Cardiac fibroblast (primary cell): ENCODE results near the gene CUL9.

ENCODE experiments used
- DNase-seq, 2 donors: peaks; one replicate each; pipeline versions ENCODE4 v3.0.0 to v3.0.0-alpha.2; 2010; ENCODE audit warnings: low read depth in 2 of 2
- H3K4me3 ChIP-seq, 2 donors: replicated peaks in 1 of 2; 1 replicate in 1 of 2; 2 replicates in 1 of 2; pipeline ENCODE4 v1.5.1; 2011; ENCODE audit warnings: low read depth in 2 of 2, low read length in 2 of 2, mild to moderate bottlenecking in 2 of 2, moderate library complexity in 1 of 2
- CTCF ChIP-seq: IDR thresholded peaks from one replicate; pipeline ENCODE4 v1.5.1; 2011; ENCODE audit warnings: low read depth, mild to moderate bottlenecking, low read length, inconsistent platforms

The CUL9 gene

GRCh38 chr6:43173591-43174262 is 8.3 kb upstream of the CUL9 start:
- no peak for TF ChIP-seq CTCF
- peak in 1 of 2 donors; percentile 7 for DNase-seq
- H3K4me3 ChIP-seq, result peak overlapping the region; percentile 90

GRCh38 chr6:43174263-43175112 is 7.5 kb upstream of the CUL9 start:
- H3K4me3 ChIP-seq, result peak overlapping the region; percentile 52 to 90
- peak; percentile 99 for DNase-seq
- TF ChIP-seq CTCF, result peak; percentile 16

DNA sequence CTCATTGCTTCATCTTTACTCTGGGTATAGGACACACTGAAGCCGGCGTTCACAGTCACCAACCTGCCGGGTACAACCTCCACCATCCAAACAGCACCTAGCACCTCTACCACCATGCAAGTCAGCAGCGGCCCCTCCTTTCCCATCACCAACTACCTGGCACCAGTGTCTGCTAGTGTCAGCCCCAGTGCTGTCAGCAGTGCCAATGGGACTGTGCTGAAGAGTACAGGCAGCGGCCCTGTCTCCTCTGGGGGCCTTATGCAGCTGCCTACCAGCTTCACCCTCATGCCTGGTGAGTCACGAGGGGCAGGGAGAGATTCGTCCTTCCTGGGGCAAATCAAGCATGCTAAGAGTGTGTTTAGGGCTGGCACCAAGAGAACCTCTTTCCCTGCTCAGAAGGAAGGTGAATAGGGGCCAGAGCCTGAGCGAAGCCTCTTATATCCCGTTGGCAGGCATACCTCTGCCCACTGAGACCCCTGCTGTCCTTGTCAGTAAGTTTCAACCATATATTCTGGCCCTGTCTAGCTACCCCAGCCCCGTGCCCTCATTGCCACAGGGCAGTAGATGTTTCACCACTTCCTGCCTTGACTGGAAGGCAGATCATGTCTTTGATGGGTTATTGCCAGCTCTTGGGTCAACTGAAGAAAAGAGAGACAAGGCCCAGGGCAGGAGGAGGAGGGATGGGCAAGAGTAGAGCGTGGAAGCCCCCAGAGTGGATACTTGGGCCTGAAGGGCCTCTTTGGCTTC is 6.1 kb upstream of the CUL9 start:
- no peak overlapping the region for H3K4me3 ChIP-seq
- no peak for DNase-seq
- no peak for TF ChIP-seq CTCF

DNA sequence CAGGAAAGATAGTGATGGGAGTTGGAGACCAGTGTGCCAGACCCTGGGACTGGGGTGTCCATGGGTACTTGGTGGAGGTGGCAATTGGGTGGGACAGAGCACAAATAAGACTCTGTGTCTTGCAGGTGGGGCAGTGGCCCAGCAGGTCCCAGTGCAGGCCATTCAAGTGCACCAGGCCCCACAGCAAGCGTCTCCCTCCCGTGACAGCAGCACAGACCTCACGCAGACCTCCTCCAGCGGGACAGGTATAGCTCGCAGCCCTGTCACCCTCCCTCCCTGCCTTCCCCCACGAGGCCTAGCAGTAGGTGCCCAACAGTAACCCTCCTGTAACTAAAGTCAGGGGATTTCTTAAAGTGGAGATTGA is 5.6 kb upstream of the CUL9 start:
- H3K4me3 ChIP-seq, result no peak overlapping the region
- no peak for TF ChIP-seq CTCF
- no peak for DNase-seq

GRCh38 chr6:43178150-43178549 is 3.8 kb upstream of the CUL9 start:
- no peak overlapping the region for H3K4me3 ChIP-seq
- no peak for TF ChIP-seq CTCF
- no peak for DNase-seq

GRCh38 chr6:43178951-43179830 is 2.8 kb upstream of the CUL9 start:
- no peak for TF ChIP-seq CTCF
- DNase-seq, result no peak

More at GRCh38 chr6:43178951-43179830, 2.8 kb upstream of the CUL9 start:
- H3K4me3 ChIP-seq, result no peak overlapping the region
